Measurements from ENCODE around the gene FIS1.
"Not testable (repeated sequence)": the region's sequence is repeated elsewhere in the genome, so short reads cannot be mapped to it uniquely, and the experiment has no call there.

Gene FIS1

GRCh38 chr7:101255796-101256195 is 10.9 kb upstream of the FIS1 start:
- no peak for DNase-seq (ENCODE audit: low spot score)

GRCh38 chr7:101253199-101253598 is 8.3 kb upstream of the FIS1 start:
- not testable (repeated sequence) for DNase-seq (ENCODE audit: low spot score)

- peak; percentile 99 for DNase-seq (ENCODE audit: low spot score)
Observed at GRCh38 chr7:101251871-101252659, 7.2 kb upstream of the FIS1 start.

GRCh38 chr7:101250324-101250723 is 5.4 kb upstream of the FIS1 start:
- no peak for DNase-seq (ENCODE audit: low spot score)

- DNase-seq (ENCODE audit: low spot score), result no peak
Observed at GRCh38 chr7:101248276-101248675, 3.4 kb upstream of the FIS1 start.

- no peak for DNase-seq (ENCODE audit: low spot score)
Observed at GRCh38 chr7:101245147-101245668, 327 bp upstream of the FIS1 start.

- peak; percentile 44 for DNase-seq (ENCODE audit: low spot score)
Observed at GRCh38 chr7:101243646-101244374, 1.1 kb downstream of the FIS1 start.

GRCh38 chr7:101241443-101242349 is 3.2 kb downstream of the FIS1 start:
- no peak for DNase-seq (ENCODE audit: low spot score)

GRCh38 chr7:101241015-101241363 is 3.9 kb downstream of the FIS1 start:
- no peak for DNase-seq (ENCODE audit: low spot score)

- no peak for DNase-seq (ENCODE audit: low spot score)
Observed at GRCh38 chr7:101240226-101241014, 4.5 kb downstream of the FIS1 start.

- no peak for DNase-seq (ENCODE audit: low spot score)
Observed at GRCh38 chr7:101239951-101240220, 5.0 kb downstream of the FIS1 start.

GRCh38 chr7:101239191-101239950 is 5.5 kb downstream of the FIS1 start:
- no peak for DNase-seq (ENCODE audit: low spot score)

- DNase-seq (ENCODE audit: low spot score), result no peak
Observed at GRCh38 chr7:101238226-101239182, 6.4 kb downstream of the FIS1 start.

- DNase-seq (ENCODE audit: low spot score), result peak; percentile 78
Observed at GRCh38 chr7:101237206-101238067, 7.4 kb downstream of the FIS1 start, which contains the start of gene CLDN15. Gene CLDN15 (minus strand): TSS chr7:101237802. CDS start chr7:101237581, 221 bp downstream.

- no peak for DNase-seq (ENCODE audit: low spot score)
Observed at GRCh38 chr7:101236292-101236835, 8.5 kb downstream of the FIS1 start.

GRCh38 chr7:101235522-101235921 is 9.4 kb downstream of the FIS1 start:
- DNase-seq (ENCODE audit: low spot score), result no peak

GRCh38 chr7:101235050-101235449 is 9.8 kb downstream of the FIS1 start:
- no peak for DNase-seq (ENCODE audit: low spot score)

GRCh38 chr7:101234636-101235035 is 10.2 kb downstream of the FIS1 start:
- DNase-seq (ENCODE audit: low spot score), result no peak

Measured in GM03348 (cell line).